T1000 (cell line): ENCODE data around the gene HCFC2.
"Not testable (repeated sequence)": the region's sequence is repeated elsewhere in the genome, so short reads cannot be mapped to it uniquely, and the experiment has no call there.

Experiments
- DNase-seq: peaks from one replicate; lab custom pipeline; 2025; ENCODE audit warnings: mixed read lengths; lab: John Stamatoyannopoulos, UW

HCFC2 gene

GRCh38 chr12:104057771-104058197 lies 6.5 kb upstream of the HCFC2 start:
- DNase-seq, result no peak

GRCh38 chr12:104058802-104059201 lies 5.5 kb upstream of the HCFC2 start:
- no peak for DNase-seq

GRCh38 chr12:104059963-104060362 lies 4.4 kb upstream of the HCFC2 start:
- DNase-seq, result no peak

GRCh38 chr12:104060791-104061190 lies 3.5 kb upstream of the HCFC2 start:
- no peak for DNase-seq

- DNase-seq, result no peak
These were observed 660 bp upstream of the HCFC2 start for GRCh38 chr12:104063712-104064030.

- DNase-seq, result no peak
These were observed 604 bp downstream of the HCFC2 start for GRCh38 chr12:104064842-104065427.

GRCh38 chr12:104072099-104072498 lies 7.8 kb downstream of the HCFC2 start:
- DNase-seq, result no peak

- DNase-seq, result no peak
These were observed 9.4 kb downstream of the HCFC2 start for GRCh38 chr12:104073699-104074098.

- no peak for DNase-seq
These were observed 14.7 kb downstream of the HCFC2 start for GRCh38 chr12:104079024-104079423.

- DNase-seq, result no peak
These were observed 16.4 kb downstream of the HCFC2 start for GRCh38 chr12:104080764-104081163.

- no peak for DNase-seq
These were observed 19.6 kb downstream of the HCFC2 start for GRCh38 chr12:104083769-104084475.

- DNase-seq, result no peak
These were observed 26.4 kb downstream of the HCFC2 start for GRCh38 chr12:104090685-104091084.

GRCh38 chr12:104091136-104091535 lies 26.8 kb downstream of the HCFC2 start:
- no peak for DNase-seq

GRCh38 chr12:104094284-104094683 lies 30.0 kb downstream of the HCFC2 start:
- DNase-seq, result no peak

- DNase-seq, result no peak
These were observed 31.0 kb downstream of the HCFC2 start for GRCh38 chr12:104095289-104095688.

GRCh38 chr12:104097954-104098353 lies 33.6 kb downstream of the HCFC2 start:
- DNase-seq, result no peak

- DNase-seq, result no peak
These were observed 41.1 kb downstream of the HCFC2 start for GRCh38 chr12:104105461-104105860.

- no peak for DNase-seq
These were observed 42.6 kb downstream of the HCFC2 start for GRCh38 chr12:104106965-104107364.

GRCh38 chr12:104108755-104109445 lies 44.6 kb downstream of the HCFC2 start:
- peak; percentile 51 for DNase-seq

- DNase-seq, result no peak
These were observed 45.3 kb downstream of the HCFC2 start for GRCh38 chr12:104109446-104110271.

GRCh38 chr12:104114834-104115586 lies 50.7 kb downstream of the HCFC2 start:
- not testable (repeated sequence) for DNase-seq

- no peak for DNase-seq
These were observed 51.2 kb downstream of the HCFC2 start for GRCh38 chr12:104115587-104115975.
